ENCODE results near the gene RPS26.
A peak's percentile ranks its signal among the peaks of the same experiment; 100 is the strongest.

- peak in 1 of 4 donors; percentile 33 for TF ChIP-seq POLR2A (IDR thresholded peaks at IDR 0.05)
- no peak for TF ChIP-seq CTCF (IDR thresholded peaks at IDR 0.05)
Observed at GRCh38 chr12:56081393-56082347, 40.0 kb downstream of the RPS26 start.

All from upper lobe of left lung (tissue), 4 donors.